ENCODE results near the gene ERBB4. TPM values are rescaled to one million over a fixed set of nuclear protein-coding genes. Genes with fewer than 3 reads are reported as not detected.

ERBB4 gene
- total and polyA plus RNA-seq, 2 of the 8 experiments (the other 6 are each of a cell fraction or from before 2014, with no cell fraction given), result 0.34 to 1.3 TPM

DNA sequence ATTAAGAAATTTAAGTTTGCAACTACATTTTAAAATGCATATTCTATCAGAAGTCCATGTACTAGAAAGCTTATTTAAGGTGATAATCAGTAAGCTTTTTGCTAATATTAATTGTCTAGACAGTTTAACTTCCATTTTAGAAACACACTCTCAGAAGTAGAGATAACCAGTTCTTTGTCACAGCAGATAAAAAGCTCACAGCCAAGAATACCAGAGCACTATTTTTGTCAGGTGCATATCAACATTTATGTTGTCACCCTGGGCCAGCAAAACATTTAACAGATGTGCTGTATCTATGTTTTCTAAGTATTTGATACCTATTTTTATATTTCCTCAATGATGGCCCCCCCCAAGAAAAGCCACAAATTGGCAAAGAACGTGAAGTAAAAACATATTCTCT, 192.6 kb downstream of the ERBB4 start:
- Histone ChIP-seq H4K5ac (ENCODE audit: insufficient read length, low read depth, low read length) (no peak overlapping the region), H3K27ac (ENCODE audit: low read depth, low read length) (no peak overlapping the region)
- TF ChIP-seq, protein P1, sequence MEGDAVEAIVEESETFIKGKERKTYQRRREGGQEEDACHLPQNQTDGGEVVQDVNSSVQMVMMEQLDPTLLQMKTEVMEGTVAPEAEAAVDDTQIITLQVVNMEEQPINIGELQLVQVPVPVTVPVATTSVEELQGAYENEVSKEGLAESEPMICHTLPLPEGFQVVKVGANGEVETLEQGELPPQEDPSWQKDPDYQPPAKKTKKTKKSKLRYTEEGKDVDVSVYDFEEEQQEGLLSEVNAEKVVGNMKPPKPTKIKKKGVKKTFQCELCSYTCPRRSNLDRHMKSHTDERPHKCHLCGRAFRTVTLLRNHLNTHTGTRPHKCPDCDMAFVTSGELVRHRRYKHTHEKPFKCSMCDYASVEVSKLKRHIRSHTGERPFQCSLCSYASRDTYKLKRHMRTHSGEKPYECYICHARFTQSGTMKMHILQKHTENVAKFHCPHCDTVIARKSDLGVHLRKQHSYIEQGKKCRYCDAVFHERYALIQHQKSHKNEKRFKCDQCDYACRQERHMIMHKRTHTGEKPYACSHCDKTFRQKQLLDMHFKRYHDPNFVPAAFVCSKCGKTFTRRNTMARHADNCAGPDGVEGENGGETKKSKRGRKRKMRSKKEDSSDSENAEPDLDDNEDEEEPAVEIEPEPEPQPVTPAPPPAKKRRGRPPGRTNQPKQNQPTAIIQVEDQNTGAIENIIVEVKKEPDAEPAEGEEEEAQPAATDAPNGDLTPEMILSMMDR (IDR thresholded peaks at IDR 0.05; ENCODE audit: control extremely low read depth in 1 of 3, insufficient read depth in 1 of 3, low read depth in 1 of 3, low read length in 3 of 3), result no peak
- no peak for TF ChIP-seq CHD2 (IDR thresholded peaks at IDR 0.05; ENCODE audit: low read length)
- no peak for TF ChIP-seq CREB1 (IDR thresholded peaks at IDR 0.05)
- no peak for TF ChIP-seq RXRA (IDR thresholded peaks at IDR 0.05; ENCODE audit: insufficient read depth, low read depth, low read length)
- TF ChIP-seq POLR2A (IDR thresholded peaks at IDR 0.05; ENCODE audit: control extremely low read depth in 1 of 2, low read depth in 2 of 2, low read length in 2 of 2), result no peak
- TF ChIP-seq EP300 (IDR thresholded peaks at IDR 0.05; ENCODE audit: borderline replicate concordance in 1 of 2, low read depth in 2 of 2, low read length in 2 of 2), result no peak
- no peak for TF ChIP-seq MAFK (IDR thresholded peaks at IDR 0.05; ENCODE audit: low read depth, low read length)
- no peak for TF ChIP-seq NRF1 (IDR thresholded peaks at IDR 0.05; ENCODE audit: low read depth, low read length)
- TF ChIP-seq JUN (IDR thresholded peaks at IDR 0.05; ENCODE audit: low read depth, low read length), result no peak
- TF ChIP-seq RNF2 (IDR thresholded peaks at IDR 0.05; ENCODE audit: borderline replicate concordance, low read depth, low read length, missing control alignments, poor library complexity, severe bottlenecking), result no peak
- no peak for TF ChIP-seq POLR2AphosphoS5 (IDR thresholded peaks at IDR 0.05; ENCODE audit: low read depth, low read length)
- TF ChIP-seq KDM1A (IDR thresholded peaks at IDR 0.05; ENCODE audit: borderline replicate concordance, low read length), result no peak

More for the DNA sequence above, 192.6 kb downstream of the ERBB4 start:
- H2BK5ac ChIP-seq (ENCODE audit: low read depth, low read length), result no peak overlapping the region
- POLR2A ChIA-PET (ENCODE audit: partially characterized antibody), result no interaction called here
- no peak overlapping the region for H2BK20ac ChIP-seq (ENCODE audit: low read length)
- no peaks in the 10 kb centered on the region for H3K9me3 ChIP-seq (ENCODE audit: insufficient read depth in 2 of 2, low read depth in 1 of 2, low read length in 1 of 2)
- CTCF ChIA-PET (ENCODE audit: partially characterized antibody), result no interaction called here
- no peak overlapping the region for H3K4me2 ChIP-seq (ENCODE audit: insufficient read depth in 1 of 2, low read depth in 2 of 2, low read length in 2 of 2)
- no peak overlapping the region for H2BK120ac ChIP-seq (replicated peaks; ENCODE audit: low read depth, low read length)
- no peak overlapping the region for H2AFZ ChIP-seq (ENCODE audit: low read length)
- no peak overlapping the region for H4K91ac ChIP-seq (replicated peaks; ENCODE audit: insufficient read length, low read length)
- no peak overlapping the region for H3K56ac ChIP-seq (replicated peaks; ENCODE audit: insufficient read length, low read depth, low read length)
- H2BK12ac ChIP-seq (ENCODE audit: low read depth, low read length), result no peak overlapping the region
- no peak overlapping the region for H3K18ac ChIP-seq (ENCODE audit: extremely low read depth, low read length)
- no peak overlapping the region for H3K23ac ChIP-seq (ENCODE audit: insufficient read length)
- no peak for FAIRE-seq
- no peaks in the 10 kb centered on the region for H3K79me2 ChIP-seq (ENCODE audit: control insufficient read depth in 1 of 2, insufficient read depth in 2 of 2, low read length in 2 of 2)
- WGBS, 2 experiments (ENCODE audit: extremely low coverage in 1 of 2, insufficient coverage in 1 of 2, insufficient read length in 1 of 2, insufficient replicate concordance in 2 of 2, low coverage in 1 of 2, low lambda C conversion rate in 2 of 2, missing lambda C conversion rate in 1 of 2), result 4% methylated on average over 1 of the region's 1 CpG; no CpG with 5 or more reads in 1 of the 2 experiments
- H3K27me3 ChIP-seq (replicated peaks in 1 of 4; ENCODE audit: control insufficient read depth in 3 of 4, extremely low read depth in 1 of 4, insufficient read depth in 3 of 4, low read length in 3 of 4), result no peaks in the 10 kb centered on the region
- no peak overlapping the region for H3K14ac ChIP-seq (ENCODE audit: insufficient read length)
- H2AK5ac ChIP-seq (ENCODE audit: low read depth, low read length), result no peak overlapping the region
- no peaks in the 10 kb centered on the region for H3K23me2 ChIP-seq (ENCODE audit: low read depth, low read length)
- H4K20me1 ChIP-seq (replicated peaks in 1 of 2; ENCODE audit: control insufficient read depth in 1 of 2, insufficient read depth in 2 of 2, low read length in 2 of 2), result no peaks in the 10 kb centered on the region
- no peaks in the 10 kb centered on the region for H3K36me3 ChIP-seq (ENCODE audit: control insufficient read depth in 2 of 4, insufficient read depth in 4 of 4, low read length in 3 of 4)
- no peak for DNase-seq (ENCODE audit: low read depth in 1 of 2, low spot score in 2 of 2)
- H3K9ac ChIP-seq (replicated peaks in 1 of 4; ENCODE audit: extremely low read depth in 1 of 4, low read depth in 3 of 4, low read length in 3 of 4), result no peak overlapping the region
- H3K79me1 ChIP-seq (ENCODE audit: low read depth, low read length), result no peaks in the 10 kb centered on the region
- no peak overlapping the region for H3K4ac ChIP-seq (replicated peaks; ENCODE audit: insufficient read length, low read depth, low read length)
- no peaks in the 10 kb centered on the region for H3K4me1 ChIP-seq (replicated peaks in 1 of 4; ENCODE audit: control insufficient read depth in 3 of 4, insufficient read depth in 4 of 4, low read length in 3 of 4)
- H2BK15ac ChIP-seq (ENCODE audit: low read length), result no peak overlapping the region
- H4K8ac ChIP-seq (ENCODE audit: extremely low read depth, insufficient read depth, low read length), result no peak overlapping the region
- H3K4me3 ChIP-seq (ENCODE audit: extremely low read depth in 1 of 4, insufficient read depth in 2 of 4, low read depth in 3 of 4, low read length in 4 of 4), result no peak overlapping the region
